ENCODE results near the gene AP4M1.

GRCh38 chr7:100107890-100108289 is 6.4 kb downstream of the AP4M1 start:
- TF ChIP-seq EZH2 (IDR thresholded peaks at IDR 0.05; ENCODE audit: borderline replicate concordance): no peak
- no peak for TF ChIP-seq CTCF (IDR thresholded peaks at IDR 0.05; ENCODE audit: poor library complexity)
- no peak for TF ChIP-seq EZH2phosphoT487 (IDR thresholded peaks at IDR 0.05; ENCODE audit: low read depth, severe bottlenecking, unreplicated experiment)
